ENCODE results near the gene DAB2IP.

DAB2IP gene

GRCh38 chr9:121674952-121675351, 23.5 kb downstream of the DAB2IP start:
- no peaks in the 10 kb centered on the region for H3K79me2 ChIP-seq (ENCODE audit: insufficient read depth, low read length)

GRCh38 chr9:121675381-121675780, 23.9 kb downstream of the DAB2IP start:
- H3K9me3 ChIP-seq (ENCODE audit: insufficient read depth, low read length) = no peaks in the 10 kb centered on the region
- H3K9ac ChIP-seq (ENCODE audit: low read length) = no peak overlapping the region
- no peaks in the 10 kb centered on the region for H4K20me1 ChIP-seq (ENCODE audit: low read depth, low read length)

More at GRCh38 chr9:121674952-121675351, 23.5 kb downstream of the DAB2IP start:
- Histone ChIP-seq H3K9ac (ENCODE audit: low read length) (no peak overlapping the region), H3K4me2 (ENCODE audit: low read depth, low read length, poor library complexity, severe bottlenecking) (no peak overlapping the region), H3K9me3 (ENCODE audit: insufficient read depth, low read length) (no peaks in the 10 kb centered on the region), H3K9me2 (replicated peaks; ENCODE audit: insufficient read depth, low read length) (no peaks in the 10 kb centered on the region), H3K27me3 (ENCODE audit: low read length) (no peaks in the 10 kb centered on the region), H3F3A (ENCODE audit: insufficient read depth) (no peaks in the 10 kb centered on the region), H3K4me3 (ENCODE audit: insufficient read depth, low read length, poor library complexity, severe bottlenecking) (no peak overlapping the region), H4K20me1 (ENCODE audit: low read depth, low read length) (no peaks in the 10 kb centered on the region), H2AFZ (ENCODE audit: low read depth, low read length, severe bottlenecking) (no peak overlapping the region), H3K27ac (ENCODE audit: low read depth, low read length) (no peak overlapping the region), H3K36me3 (ENCODE audit: low read length) (no peaks in the 10 kb centered on the region)
- TF ChIP-seq EZH2phosphoT487 (conservative IDR thresholded peaks at IDR 0.05; ENCODE audit: low read length) (no peak), CTCF (IDR thresholded peaks at IDR 0.05; ENCODE audit: insufficient read depth, low read length, poor library complexity, severe bottlenecking) (no peak)

GRCh38 chr9:121675969-121676822, 24.8 kb downstream of the DAB2IP start:
- Histone ChIP-seq H2AFZ (ENCODE audit: low read depth, low read length, severe bottlenecking) (no peak overlapping the region), H3K27me3 (ENCODE audit: low read length) (no peaks in the 10 kb centered on the region), H3K9ac (ENCODE audit: low read length) (no peak overlapping the region), H4K20me1 (ENCODE audit: low read depth, low read length) (no peaks in the 10 kb centered on the region), H3K36me3 (ENCODE audit: low read length) (no peaks in the 10 kb centered on the region), H3K79me2 (ENCODE audit: insufficient read depth, low read length) (no peaks in the 10 kb centered on the region), H3K9me2 (replicated peaks; ENCODE audit: insufficient read depth, low read length) (no peaks in the 10 kb centered on the region), H3F3A (ENCODE audit: insufficient read depth) (no peaks in the 10 kb centered on the region), H3K9me3 (ENCODE audit: insufficient read depth, low read length) (no peaks in the 10 kb centered on the region), H3K27ac (ENCODE audit: low read depth, low read length) (no peak overlapping the region), H3K4me2 (ENCODE audit: low read depth, low read length, poor library complexity, severe bottlenecking) (no peak overlapping the region), H3K4me3 (ENCODE audit: insufficient read depth, low read length, poor library complexity, severe bottlenecking) (no peak overlapping the region)
- no peak for TF ChIP-seq EZH2phosphoT487 (conservative IDR thresholded peaks at IDR 0.05; ENCODE audit: low read length)
- TF ChIP-seq CTCF (IDR thresholded peaks at IDR 0.05; ENCODE audit: insufficient read depth, low read length, poor library complexity, severe bottlenecking) = no peak

More at GRCh38 chr9:121675381-121675780, 23.9 kb downstream of the DAB2IP start:
- H2AFZ ChIP-seq (ENCODE audit: low read depth, low read length, severe bottlenecking) = no peak overlapping the region
- no peaks in the 10 kb centered on the region for H3K9me2 ChIP-seq (replicated peaks; ENCODE audit: insufficient read depth, low read length)
- H3K4me2 ChIP-seq (ENCODE audit: low read depth, low read length, poor library complexity, severe bottlenecking) = no peak overlapping the region
- no peak overlapping the region for H3K27ac ChIP-seq (ENCODE audit: low read depth, low read length)
- H3K4me3 ChIP-seq (ENCODE audit: insufficient read depth, low read length, poor library complexity, severe bottlenecking) = no peak overlapping the region
- TF ChIP-seq EZH2phosphoT487 (conservative IDR thresholded peaks at IDR 0.05; ENCODE audit: low read length) (no peak), CTCF (IDR thresholded peaks at IDR 0.05; ENCODE audit: insufficient read depth, low read length, poor library complexity, severe bottlenecking) (no peak)
- H3F3A ChIP-seq (ENCODE audit: insufficient read depth) = no peaks in the 10 kb centered on the region
- H3K27me3 ChIP-seq (ENCODE audit: low read length) = no peaks in the 10 kb centered on the region
- no peaks in the 10 kb centered on the region for H3K36me3 ChIP-seq (ENCODE audit: low read length)
- H3K79me2 ChIP-seq (ENCODE audit: insufficient read depth, low read length) = no peaks in the 10 kb centered on the region
